RWPE2 (cell line): ENCODE results near the gene C2CD3.

Experiments
- ATAC-seq: fragments of 200-7000 bp; cut with Tn5 transposase; 3 replicates; pipeline ENCODE4 v1.9.1; 2021; ENCODE audit warnings: low read depth
- DNase-seq: peaks from one replicate; pipeline ENCODE4 v3.0.0-alpha.2; 2020; ENCODE audit warnings: low spot score
- H3K27ac ChIP-seq: fragments of 450-650 bp; 2 replicates; pipeline ENCODE4 v1.5.1; 2017; ENCODE audit warnings: mild to moderate bottlenecking; ENCODE audit not compliant: poor library complexity, severe bottlenecking
- H3K27me3 ChIP-seq: fragments of 250-450 bp; sonication (Bioruptor Pico); 2 replicates; pipeline ENCODE4 v1.5.1; 2021; ENCODE audit warnings: mild to moderate bottlenecking, moderate library complexity; ENCODE audit not compliant: insufficient read depth, poor library complexity, severe bottlenecking
- H3K36me3 ChIP-seq: fragments of 250-450 bp; sonication (Bioruptor Pico); 2 replicates; pipeline ENCODE4 v1.5.1; 2020; ENCODE audit warnings: low read depth, mild to moderate bottlenecking, moderate library complexity
- H3K4me1 ChIP-seq: fragments of 250-450 bp; sonication (Bioruptor Pico); 2 replicates; pipeline ENCODE4 v1.5.1; 2021; ENCODE audit warnings: mild to moderate bottlenecking, moderate library complexity; ENCODE audit not compliant: insufficient read depth, poor library complexity, severe bottlenecking
- H3K4me3 ChIP-seq: fragments of 250-450 bp; sonication (Bioruptor Pico); 2 replicates; pipeline ENCODE4 v1.5.1; 2021; ENCODE audit warnings: mild to moderate bottlenecking, moderate library complexity; ENCODE audit not compliant: severe bottlenecking
- H3K9me3 ChIP-seq: fragments of 250-450 bp; sonication (Bioruptor Pico); 2 replicates; pipeline ENCODE4 v1.5.1; 2021; ENCODE audit warnings: mild to moderate bottlenecking, moderate library complexity; ENCODE audit not compliant: severe bottlenecking
- TF ChIP-seq, protein P1 (sequence below): fragments of 450-650 bp; IDR thresholded peaks from one replicate; pipeline ENCODE4 v1.5.1; 2017; ENCODE audit warnings: mild to moderate bottlenecking, moderate library complexity; ENCODE audit not compliant: poor library complexity, severe bottlenecking

Gene C2CD3

GRCh38 chr11:74206746-74207145, 35.9 kb upstream of the C2CD3 start:
- ATAC-seq (no peak), DNase-seq (no peak)
- Histone ChIP-seq H3K4me1 (no peaks in the 10 kb centered on the region), H3K4me3 (no peak overlapping the region), H3K27ac (no peak overlapping the region), H3K27me3 (no peaks in the 10 kb centered on the region), H3K9me3 (no peaks in the 10 kb centered on the region), H3K36me3 (peaks cover 47% of the 10 kb centered on the region)
- TF ChIP-seq, protein P1, sequence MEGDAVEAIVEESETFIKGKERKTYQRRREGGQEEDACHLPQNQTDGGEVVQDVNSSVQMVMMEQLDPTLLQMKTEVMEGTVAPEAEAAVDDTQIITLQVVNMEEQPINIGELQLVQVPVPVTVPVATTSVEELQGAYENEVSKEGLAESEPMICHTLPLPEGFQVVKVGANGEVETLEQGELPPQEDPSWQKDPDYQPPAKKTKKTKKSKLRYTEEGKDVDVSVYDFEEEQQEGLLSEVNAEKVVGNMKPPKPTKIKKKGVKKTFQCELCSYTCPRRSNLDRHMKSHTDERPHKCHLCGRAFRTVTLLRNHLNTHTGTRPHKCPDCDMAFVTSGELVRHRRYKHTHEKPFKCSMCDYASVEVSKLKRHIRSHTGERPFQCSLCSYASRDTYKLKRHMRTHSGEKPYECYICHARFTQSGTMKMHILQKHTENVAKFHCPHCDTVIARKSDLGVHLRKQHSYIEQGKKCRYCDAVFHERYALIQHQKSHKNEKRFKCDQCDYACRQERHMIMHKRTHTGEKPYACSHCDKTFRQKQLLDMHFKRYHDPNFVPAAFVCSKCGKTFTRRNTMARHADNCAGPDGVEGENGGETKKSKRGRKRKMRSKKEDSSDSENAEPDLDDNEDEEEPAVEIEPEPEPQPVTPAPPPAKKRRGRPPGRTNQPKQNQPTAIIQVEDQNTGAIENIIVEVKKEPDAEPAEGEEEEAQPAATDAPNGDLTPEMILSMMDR, result no peak

DNA sequence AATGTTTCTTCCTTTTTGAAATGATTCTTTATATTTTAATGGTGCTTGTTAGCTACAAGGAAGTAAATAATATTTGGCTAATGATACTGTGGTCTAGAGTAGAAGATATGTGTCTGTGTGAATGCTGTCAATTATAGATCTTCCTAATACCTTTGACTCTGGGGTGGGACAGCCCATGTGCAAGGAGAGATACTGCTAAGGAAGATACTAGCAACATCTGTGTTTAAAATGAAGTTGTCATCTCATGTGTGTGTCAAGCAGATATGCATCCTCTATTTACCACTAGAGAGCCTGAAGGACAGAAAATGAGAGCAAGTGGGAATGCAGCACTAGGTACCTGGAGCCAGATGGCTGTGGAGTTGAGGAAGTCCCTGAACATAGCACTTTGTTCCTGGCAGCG, 34.4 kb upstream of the C2CD3 start:
- Histone ChIP-seq H3K27me3 (no peaks in the 10 kb centered on the region), H3K36me3 (peaks cover 47% of the 10 kb centered on the region), H3K9me3 (no peaks in the 10 kb centered on the region), H3K4me1 (no peaks in the 10 kb centered on the region), H3K4me3 (no peak overlapping the region), H3K27ac (no peak overlapping the region)
- TF ChIP-seq, protein P1, result no peak
- ATAC-seq (no peak), DNase-seq (no peak)

GRCh38 chr11:74204701-74205100, 33.9 kb upstream of the C2CD3 start:
- Histone ChIP-seq H3K27me3 (no peaks in the 10 kb centered on the region), H3K27ac (no peak overlapping the region), H3K4me1 (no peaks in the 10 kb centered on the region), H3K36me3 (peaks cover 45% of the 10 kb centered on the region), H3K4me3 (no peak overlapping the region), H3K9me3 (no peaks in the 10 kb centered on the region)
- no peak for ATAC-seq
- TF ChIP-seq, protein P1, result no peak
- no peak for DNase-seq

- TF ChIP-seq, protein P1, result no peak
- no peaks in the 10 kb centered on the region for H3K4me1 ChIP-seq
- H3K36me3 ChIP-seq, result peaks cover 38% of the 10 kb centered on the region
- no peak overlapping the region for H3K4me3 ChIP-seq
- no peaks in the 10 kb centered on the region for H3K27me3 ChIP-seq
- no peak overlapping the region for H3K27ac ChIP-seq
- no peaks in the 10 kb centered on the region for H3K9me3 ChIP-seq
- DNase-seq, result no peak
- no peak for ATAC-seq
Observed at GRCh38 chr11:74203966-74204365, 33.2 kb upstream of the C2CD3 start.

DNA sequence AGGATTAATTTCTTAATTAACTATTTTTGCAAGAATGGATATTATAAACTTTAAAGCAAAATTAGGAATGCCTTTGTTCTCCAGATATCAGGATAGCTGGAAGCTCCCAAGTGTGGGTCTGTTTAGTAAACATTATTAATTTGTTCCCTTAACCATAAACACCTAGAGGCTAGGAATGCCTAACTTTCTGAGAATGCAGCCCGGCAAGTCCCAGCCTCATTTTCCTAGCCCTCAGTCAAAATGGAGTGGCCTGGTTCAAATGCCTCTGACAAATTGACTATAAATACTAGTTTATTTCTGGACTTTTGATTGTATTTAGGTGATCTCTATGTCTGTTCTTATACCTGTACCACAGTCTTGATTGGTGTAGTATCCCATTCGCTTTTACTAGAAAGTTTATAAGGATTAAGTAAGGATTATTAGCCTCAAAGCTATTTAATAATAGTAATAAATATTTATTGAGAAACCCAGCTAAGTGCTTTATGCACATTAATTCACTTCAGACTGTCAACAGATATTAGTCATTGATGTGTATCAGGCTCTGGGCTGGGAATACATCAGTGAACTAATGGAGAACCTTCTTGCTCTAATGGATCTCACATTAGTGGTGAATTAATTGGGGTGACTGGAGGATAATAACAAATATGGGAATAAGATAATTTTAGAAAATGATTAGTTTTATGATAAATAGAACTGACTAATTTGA, 26.1 kb upstream of the C2CD3 start:
- H3K4me1 ChIP-seq, result peaks cover 8% of the 10 kb centered on the region
- H3K27ac ChIP-seq, result no peak overlapping the region
- H3K36me3 ChIP-seq, result no peaks in the 10 kb centered on the region
- H3K27me3 ChIP-seq, result no peaks in the 10 kb centered on the region
- DNase-seq, result no peak
- TF ChIP-seq, protein P1, result no peak
- H3K9me3 ChIP-seq, result no peaks in the 10 kb centered on the region
- H3K4me3 ChIP-seq, result no peak overlapping the region
- ATAC-seq, result no peak
